Activated CD8-positive, alpha-beta T cell treated with anti-CD3 and anti-CD28 coated beads for 36 hours (primary cell): ENCODE data around the gene PPDPF. TPM values are rescaled to one million over a fixed set of nuclear protein-coding genes. Genes with fewer than 3 reads are reported as not detected.
A peak's percentile ranks its signal among the peaks of the same experiment; 100 is the strongest.

Experiments used
- ATAC-seq: fragments of 200-7000 bp; cut with Tn5 transposase; one replicate; pipeline ENCODE4 v1.10.0; 2021; ENCODE audit warnings: mild to moderate bottlenecking, moderate library complexity
- CTCF ChIA-PET: fragments of 350-600 bp; sonication (Branson Sonifier 250); formaldehyde crosslinking; loops from one replicate; lab custom pipeline; 2021; ENCODE audit warnings: antibody characterized with exemption; lab: Charles Lee
- POLR2A ChIA-PET: fragments of 350-600 bp; sonication (Branson Sonifier 250); formaldehyde crosslinking; loops from one replicate; lab custom pipeline; 2021; ENCODE audit warnings: antibody characterized with exemption; lab: Charles Lee
- DNase-seq: peaks from one replicate; pipeline ENCODE4 v3.0.0-alpha.2; 2020
- H3K27ac Mint-ChIP-seq: one replicate; pipeline ENCODE4 v1.8.0; 2021; ENCODE audit warnings: mild to moderate bottlenecking, mixed read lengths
- H3K27me3 Mint-ChIP-seq: one replicate; pipeline ENCODE4 v1.8.0; 2021; ENCODE audit warnings: mixed read lengths
- H3K36me3 Mint-ChIP-seq: one replicate; pipeline ENCODE4 v1.8.0; 2021; ENCODE audit warnings: low read depth, mixed read lengths
- H3K4me1 Mint-ChIP-seq: one replicate; pipeline ENCODE4 v1.8.0; 2021; ENCODE audit warnings: low read depth, mixed read lengths
- H3K4me3 Mint-ChIP-seq: one replicate; pipeline ENCODE4 v1.8.0; 2021; ENCODE audit warnings: mild to moderate bottlenecking, moderate library complexity, mixed read lengths
- H3K9me3 Mint-ChIP-seq: one replicate; pipeline ENCODE4 v1.8.0; 2021; ENCODE audit warnings: mixed read lengths
- intact Hi-C: fragments of 100-400 bp; cut with micrococcal nuclease; formaldehyde crosslinking; loops from one replicate; pipeline ENCODE4 v1.10.0; 2022
- total RNA-seq, 2 experiments: library from RNA; stranded (reverse); gene quantifications; one replicate each; pipeline ENCODE4 v1.2.3, GENCODE V29; 2021
- TF ChIP-seq, protein P1 (sequence below): fragments of 200-600 bp; IDR thresholded peaks from one replicate; pipeline ENCODE4 v1.8.0; 2022; ENCODE audit warnings: antibody characterized with exemption, mild to moderate bottlenecking

The PPDPF gene
- total RNA-seq, 2 experiments from 2014 or later = 193 to 226 TPM

DNA sequence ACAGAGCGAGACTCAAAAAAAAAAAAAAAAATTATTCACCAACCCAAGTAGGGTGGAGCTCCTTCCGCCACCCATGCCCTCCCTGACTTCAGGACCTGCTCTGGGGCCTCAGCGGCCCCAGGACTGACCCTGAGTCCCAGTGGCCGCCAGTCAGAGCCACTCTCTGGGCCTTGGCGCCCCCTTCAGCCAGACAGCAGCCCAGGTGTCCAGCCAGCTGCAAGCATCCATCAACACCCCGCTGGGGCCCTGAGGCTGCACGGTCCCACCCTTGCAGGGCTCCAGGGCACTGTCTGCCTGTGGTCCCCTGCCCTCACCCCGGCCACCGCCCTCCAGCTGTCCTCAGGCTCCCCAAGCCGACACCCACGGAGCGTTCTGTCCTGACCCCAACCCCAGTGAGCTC is 36.7 kb upstream of the PPDPF start:
- Mint-ChIP-seq H3K27ac (no peak overlapping the region), H3K4me1 (no peaks in the 10 kb centered on the region), H3K27me3 (peaks cover 27% of the 10 kb centered on the region), H3K9me3 (no peaks in the 10 kb centered on the region), H3K4me3 (no peak overlapping the region), H3K36me3 (no peaks in the 10 kb centered on the region)
- ATAC-seq = no peak
- POLR2A ChIA-PET = no interaction called here
- TF ChIP-seq, protein P1, sequence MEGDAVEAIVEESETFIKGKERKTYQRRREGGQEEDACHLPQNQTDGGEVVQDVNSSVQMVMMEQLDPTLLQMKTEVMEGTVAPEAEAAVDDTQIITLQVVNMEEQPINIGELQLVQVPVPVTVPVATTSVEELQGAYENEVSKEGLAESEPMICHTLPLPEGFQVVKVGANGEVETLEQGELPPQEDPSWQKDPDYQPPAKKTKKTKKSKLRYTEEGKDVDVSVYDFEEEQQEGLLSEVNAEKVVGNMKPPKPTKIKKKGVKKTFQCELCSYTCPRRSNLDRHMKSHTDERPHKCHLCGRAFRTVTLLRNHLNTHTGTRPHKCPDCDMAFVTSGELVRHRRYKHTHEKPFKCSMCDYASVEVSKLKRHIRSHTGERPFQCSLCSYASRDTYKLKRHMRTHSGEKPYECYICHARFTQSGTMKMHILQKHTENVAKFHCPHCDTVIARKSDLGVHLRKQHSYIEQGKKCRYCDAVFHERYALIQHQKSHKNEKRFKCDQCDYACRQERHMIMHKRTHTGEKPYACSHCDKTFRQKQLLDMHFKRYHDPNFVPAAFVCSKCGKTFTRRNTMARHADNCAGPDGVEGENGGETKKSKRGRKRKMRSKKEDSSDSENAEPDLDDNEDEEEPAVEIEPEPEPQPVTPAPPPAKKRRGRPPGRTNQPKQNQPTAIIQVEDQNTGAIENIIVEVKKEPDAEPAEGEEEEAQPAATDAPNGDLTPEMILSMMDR = no peak
- intact Hi-C loops = no loop called here
- CTCF ChIA-PET = interaction anchor here (0.8 kb wide), 1 partner anchor 13 kb away, joined by 3 read pairs; no protein-coding TSS in a partner anchor
- peak; percentile 26 for DNase-seq

DNA sequence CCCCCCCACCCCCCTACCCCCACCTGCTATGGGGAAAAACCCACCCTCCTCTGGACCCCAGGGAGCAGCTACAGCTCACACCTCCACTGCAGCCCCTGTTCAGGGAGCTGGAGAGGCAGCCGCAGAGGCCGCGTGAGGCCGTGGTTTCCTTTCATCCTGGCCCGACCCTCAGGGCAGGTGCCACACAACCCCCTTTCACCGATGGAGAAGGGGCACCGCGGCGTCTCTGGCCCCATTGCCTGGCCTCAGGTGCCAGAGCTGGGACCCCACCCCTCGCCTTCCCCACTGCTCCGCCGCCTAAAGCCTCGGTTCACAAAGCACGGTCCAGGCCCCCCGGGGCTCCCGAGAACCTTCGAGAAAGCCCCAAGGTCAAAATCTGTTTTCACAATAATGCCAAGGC is 36.3 kb upstream of the PPDPF start:
- ChIA-PET POLR2A (no interaction called here), CTCF (no interaction called here)
- no peak for DNase-seq
- TF ChIP-seq, protein P1 = no peak
- H3K27me3 Mint-ChIP-seq = peaks cover 28% of the 10 kb centered on the region
- no peaks in the 10 kb centered on the region for H3K4me1 Mint-ChIP-seq
- no peak overlapping the region for H3K4me3 Mint-ChIP-seq
- no peak overlapping the region for H3K27ac Mint-ChIP-seq
- H3K9me3 Mint-ChIP-seq = no peaks in the 10 kb centered on the region
- ATAC-seq = no peak
- no peaks in the 10 kb centered on the region for H3K36me3 Mint-ChIP-seq
- intact Hi-C loops = no loop called here

DNA sequence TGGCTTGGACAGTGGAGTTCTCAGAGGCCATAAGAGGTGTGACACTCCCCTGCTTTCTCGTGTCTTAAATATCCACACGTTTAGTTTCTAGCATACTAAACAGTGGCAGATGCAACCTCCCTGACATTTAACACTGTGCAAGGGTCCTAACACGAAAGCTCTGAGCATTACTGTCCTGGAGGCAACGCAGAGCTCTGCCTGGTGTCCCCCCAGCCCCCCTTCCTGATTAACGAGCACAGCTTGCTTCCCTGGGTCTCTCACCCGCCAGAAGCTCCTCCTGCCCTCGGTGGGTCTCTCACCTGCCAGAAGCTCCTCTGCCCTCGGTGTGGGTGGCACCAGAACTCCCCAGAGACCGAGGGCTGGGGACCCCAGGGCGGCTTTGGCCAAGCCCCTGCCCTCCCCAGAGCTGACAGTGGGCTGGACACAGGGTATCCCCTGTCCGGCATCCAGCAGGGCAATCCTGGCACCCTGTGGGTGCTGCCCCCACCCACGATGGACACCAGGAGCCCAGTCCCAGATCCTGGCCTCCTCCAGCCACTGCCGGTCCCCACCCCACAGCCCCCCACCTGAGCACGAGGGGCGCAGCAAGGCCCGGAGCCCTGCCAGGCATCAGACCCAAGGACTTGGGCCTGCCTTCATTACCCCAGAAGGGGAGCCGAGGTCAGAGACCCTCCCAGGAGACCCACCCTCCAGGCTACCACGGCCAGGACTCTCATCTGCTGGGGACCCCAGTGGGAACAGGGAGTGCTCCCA is 35.7 kb upstream of the PPDPF start:
- ATAC-seq (no peak), DNase-seq (no peak)
- H3K9me3 Mint-ChIP-seq = no peaks in the 10 kb centered on the region
- H3K27me3 Mint-ChIP-seq = peaks cover 29% of the 10 kb centered on the region
- H3K4me1 Mint-ChIP-seq = no peaks in the 10 kb centered on the region
- H3K4me3 Mint-ChIP-seq = no peak overlapping the region
- ChIA-PET POLR2A (no interaction called here), CTCF (interaction anchor here (1.1 kb wide), 1 partner anchor 12 kb away, joined by 3 read pairs; no protein-coding TSS in a partner anchor)
- H3K27ac Mint-ChIP-seq = no peak overlapping the region
- TF ChIP-seq, protein P1 = no peak
- no peaks in the 10 kb centered on the region for H3K36me3 Mint-ChIP-seq
- intact Hi-C loops = no loop called here

DNA sequence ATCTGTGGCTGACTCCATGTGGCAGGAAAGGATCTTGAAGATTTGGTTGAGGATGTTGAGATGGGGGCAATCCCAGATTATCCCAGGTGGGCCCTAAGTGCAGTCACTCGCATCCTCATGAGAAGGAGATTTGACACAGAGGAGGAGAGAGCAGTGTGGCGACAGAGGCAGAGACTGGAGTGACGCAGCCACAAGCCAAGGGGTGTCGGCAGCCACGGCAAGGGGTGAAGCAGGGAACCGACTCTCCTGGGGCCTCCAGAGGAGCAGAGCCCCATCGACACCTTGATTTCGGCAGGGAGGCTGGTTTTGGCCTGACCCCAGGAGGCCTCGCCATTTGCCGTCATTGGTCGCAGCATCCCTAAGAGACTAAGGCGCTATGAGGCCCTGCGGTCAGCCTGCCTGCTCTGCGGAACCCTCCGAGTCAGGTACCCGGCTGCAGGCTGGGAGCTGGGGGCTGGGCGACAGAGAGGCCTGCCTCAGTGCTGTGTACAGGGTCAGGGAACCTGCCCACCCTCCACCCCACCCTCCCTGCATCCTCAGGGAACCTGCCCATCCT is 34.2 kb upstream of the PPDPF start:
- ATAC-seq (no peak), DNase-seq (no peak)
- TF ChIP-seq, protein P1 = no peak
- ChIA-PET POLR2A (no interaction called here), CTCF (no interaction called here)
- H3K36me3 Mint-ChIP-seq = no peaks in the 10 kb centered on the region
- intact Hi-C loops = no loop called here
- peaks cover 25% of the 10 kb centered on the region for H3K27me3 Mint-ChIP-seq
- H3K4me3 Mint-ChIP-seq = no peak overlapping the region
- H3K9me3 Mint-ChIP-seq = no peaks in the 10 kb centered on the region
- no peak overlapping the region for H3K27ac Mint-ChIP-seq
- H3K4me1 Mint-ChIP-seq = no peaks in the 10 kb centered on the region

DNA sequence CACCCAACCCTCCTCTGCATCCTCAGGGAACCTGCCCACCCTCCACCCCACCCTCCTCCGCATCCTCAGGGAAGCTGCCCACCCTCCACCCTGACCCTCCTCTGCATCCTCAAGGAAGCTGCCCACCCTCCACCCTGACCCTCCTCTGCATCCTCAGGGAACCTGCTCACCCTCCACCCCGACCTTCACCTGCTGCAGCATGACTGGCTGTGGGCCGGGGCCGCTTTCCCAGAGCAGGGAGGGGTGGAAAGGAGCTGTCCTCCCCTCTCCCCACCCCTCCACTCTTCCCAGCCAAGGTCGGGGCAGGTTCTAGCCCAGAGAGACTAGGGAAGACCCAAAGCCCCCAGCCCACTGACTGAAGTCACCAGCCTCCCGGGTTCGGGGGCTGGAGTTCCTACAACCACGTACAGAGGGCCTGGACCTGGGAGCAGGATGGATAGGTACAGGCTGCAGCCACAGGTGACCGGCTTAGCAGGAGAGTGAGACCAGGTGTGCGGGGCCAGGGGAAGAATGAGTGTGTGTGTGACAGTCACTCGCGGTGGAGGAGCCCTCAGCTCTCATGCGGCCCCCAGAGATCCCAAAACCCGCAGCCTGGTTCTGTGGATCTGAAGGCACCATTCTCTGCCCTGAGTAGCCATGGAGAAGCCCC is 33.3 kb upstream of the PPDPF start:
- no peak for DNase-seq

More for the DNA sequence above, 33.3 kb upstream of the PPDPF start:
- H3K27me3 Mint-ChIP-seq = peaks cover 25% of the 10 kb centered on the region
- H3K4me3 Mint-ChIP-seq = no peak overlapping the region
- TF ChIP-seq, protein P1 = no peak
- no peak overlapping the region for H3K27ac Mint-ChIP-seq
- H3K9me3 Mint-ChIP-seq = no peaks in the 10 kb centered on the region
- no peak for ATAC-seq
- H3K4me1 Mint-ChIP-seq = no peaks in the 10 kb centered on the region
- intact Hi-C loops = no loop called here
- ChIA-PET CTCF (no interaction called here), POLR2A (no interaction called here)
- H3K36me3 Mint-ChIP-seq = no peaks in the 10 kb centered on the region
